GM20431 (cell line): ENCODE measurements around the gene SHOC1.
"Not testable (repeated sequence)": the region's sequence is repeated elsewhere in the genome, so short reads cannot be mapped to it uniquely, and the experiment has no call there.

Experiments used
- in situ Hi-C: fragments of 300-500 bp; cut with MseI, MboI; formaldehyde crosslinking; loops from one replicate; pipeline ENCODE4 v1.15.0; 2020; ENCODE audit warnings: low sequenced_read_pairs; ENCODE audit not compliant: unreplicated experiment

SHOC1 gene

GRCh38 chr9:111806259-111806658 lies 11.5 kb upstream of the SHOC1 start:
- in situ Hi-C loops, result no loop called here

DNA sequence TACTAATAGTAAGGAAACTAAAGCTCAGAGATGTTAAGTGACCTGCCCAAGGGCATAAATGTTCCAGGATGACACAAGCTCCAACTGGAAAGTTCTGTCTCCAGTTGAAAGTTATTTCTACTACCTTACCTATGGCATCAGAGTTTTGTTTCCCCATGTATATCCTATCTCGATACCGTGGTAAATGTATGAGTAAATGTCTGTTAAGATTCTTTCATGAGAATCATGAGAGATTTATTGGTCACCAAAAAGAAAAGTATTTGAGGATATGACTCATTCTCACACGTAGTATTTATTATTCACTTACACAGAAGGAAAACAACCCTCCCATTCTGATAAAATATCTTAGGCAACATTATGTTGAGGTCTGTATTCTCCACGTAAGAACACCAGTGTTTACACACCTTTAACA lies 11.1 kb upstream of the SHOC1 start:
- in situ Hi-C loops, result no loop called here

- in situ Hi-C loops, result no loop called here
Measured at GRCh38 chr9:111805262-111805661, 10.5 kb upstream of the SHOC1 start.

DNA sequence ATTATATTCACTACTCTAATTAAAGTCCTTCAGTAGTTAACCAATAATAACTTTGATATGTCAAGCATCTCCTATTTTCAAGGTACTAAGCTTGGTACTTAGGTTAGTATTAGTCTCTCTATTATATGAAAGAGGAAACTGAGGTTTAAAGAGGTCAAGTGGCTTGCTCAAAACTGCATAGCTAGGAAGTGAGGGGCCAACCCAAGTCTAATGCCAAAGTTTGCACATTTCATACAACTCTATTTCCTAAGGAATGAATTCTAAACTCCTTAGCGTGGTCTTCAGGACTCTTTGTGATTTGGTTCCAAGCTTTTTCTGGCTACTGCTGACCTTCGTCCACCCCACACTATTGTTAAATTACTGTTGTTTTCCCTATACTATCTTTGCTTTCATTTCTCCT lies 9.9 kb upstream of the SHOC1 start:
- in situ Hi-C loops, result no loop called here

- in situ Hi-C loops, result no loop called here
Measured at GRCh38 chr9:111803924-111804323, 9.2 kb upstream of the SHOC1 start.

DNA sequence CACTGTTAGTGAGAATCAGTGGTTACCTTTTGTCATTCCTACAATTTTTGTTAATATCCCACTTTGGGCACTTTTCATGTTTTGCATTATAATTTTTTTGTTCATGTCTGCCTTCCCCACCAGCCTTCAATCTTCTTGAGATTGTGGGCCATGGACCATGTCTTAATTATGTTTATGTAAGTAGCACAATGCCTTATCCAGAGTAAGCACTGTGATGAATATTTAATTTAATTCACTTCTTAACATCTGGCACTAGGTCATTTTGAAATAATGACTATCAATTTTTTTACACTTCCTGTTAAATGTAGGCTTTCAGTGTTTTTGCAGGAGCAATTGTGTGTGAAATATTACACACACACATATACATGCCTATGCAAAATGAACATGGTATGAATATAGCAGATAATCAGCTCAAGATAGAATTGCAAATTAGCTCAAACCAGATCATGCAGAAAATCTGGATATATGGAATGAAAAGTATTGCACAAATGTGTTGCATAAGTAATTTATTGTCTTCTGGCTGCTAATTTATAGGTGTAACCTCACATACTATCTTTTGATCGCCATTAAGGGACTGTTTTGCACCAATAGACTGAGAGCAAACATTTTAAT lies 5.3 kb upstream of the SHOC1 start:
- in situ Hi-C loops, result no loop called here

GRCh38 chr9:111799506-111799905 lies 4.8 kb upstream of the SHOC1 start:
- in situ Hi-C loops, result no loop called here

DNA sequence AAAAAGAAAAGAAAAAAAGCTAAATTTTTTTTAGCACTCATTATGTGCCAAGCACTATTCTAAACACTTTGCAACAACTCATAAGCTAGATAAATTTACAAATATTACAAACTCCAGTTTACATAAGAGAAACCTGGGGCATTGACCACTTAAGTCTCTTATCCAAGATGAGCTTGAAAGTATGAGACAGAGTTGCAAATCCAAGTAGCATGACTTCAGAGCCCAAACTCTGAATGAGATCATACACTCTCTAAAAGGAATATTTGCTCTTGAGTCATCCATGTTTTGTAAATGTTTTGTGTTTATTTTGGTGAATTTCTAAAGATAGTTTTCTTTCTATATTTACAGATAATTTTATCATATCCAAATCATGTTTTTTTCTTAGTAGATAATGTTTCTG lies 4.0 kb upstream of the SHOC1 start:
- in situ Hi-C loops, result no loop called here

- in situ Hi-C loops, result no loop called here
Measured at GRCh38 chr9:111795557-111795839, 761 bp upstream of the SHOC1 start.

DNA sequence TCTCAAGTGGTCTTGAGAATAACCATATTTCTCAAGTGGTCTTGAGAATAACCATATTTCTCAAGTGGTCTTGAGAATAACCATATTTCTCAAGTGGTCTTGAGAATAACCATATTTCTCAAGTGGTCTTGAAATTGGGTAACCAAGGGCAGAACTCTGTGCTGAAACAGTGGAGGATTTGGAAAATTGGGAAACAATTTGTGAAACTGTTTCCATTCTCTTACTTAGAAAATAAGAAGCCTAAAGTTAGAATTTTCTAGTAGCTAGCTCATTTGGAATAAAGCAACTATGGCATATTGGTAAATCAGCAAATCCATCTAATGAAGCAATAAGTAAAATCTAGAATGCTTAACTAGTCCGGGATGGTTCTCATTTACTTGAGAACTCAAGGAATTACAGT lies 2.9 kb downstream of the SHOC1 start:
- in situ Hi-C loops, result not testable (repeated sequence)

GRCh38 chr9:111789881-111790280 lies 4.9 kb downstream of the SHOC1 start:
- in situ Hi-C loops, result no loop called here

- in situ Hi-C loops, result no loop called here
Measured at GRCh38 chr9:111783857-111784256, 10.9 kb downstream of the SHOC1 start.

DNA sequence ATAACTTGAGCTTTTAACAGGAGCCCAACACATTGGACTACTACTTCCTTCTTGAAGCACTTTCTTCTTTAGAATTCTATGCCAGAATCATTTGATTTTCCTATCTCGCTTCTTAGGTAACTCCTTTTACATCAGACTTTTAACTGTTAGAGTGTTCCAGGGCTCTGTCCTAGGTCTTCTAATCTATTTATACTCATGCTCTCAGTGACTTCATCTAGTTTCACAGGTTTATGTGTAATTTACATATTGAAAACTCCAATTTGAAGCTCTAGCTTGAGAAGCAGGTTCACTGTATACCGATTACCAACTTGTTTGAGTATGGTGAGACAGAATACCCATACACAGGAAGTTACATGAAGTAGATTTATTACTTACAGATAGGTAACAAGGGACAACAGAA lies 11.3 kb downstream of the SHOC1 start:
- in situ Hi-C loops, result no loop called here

DNA sequence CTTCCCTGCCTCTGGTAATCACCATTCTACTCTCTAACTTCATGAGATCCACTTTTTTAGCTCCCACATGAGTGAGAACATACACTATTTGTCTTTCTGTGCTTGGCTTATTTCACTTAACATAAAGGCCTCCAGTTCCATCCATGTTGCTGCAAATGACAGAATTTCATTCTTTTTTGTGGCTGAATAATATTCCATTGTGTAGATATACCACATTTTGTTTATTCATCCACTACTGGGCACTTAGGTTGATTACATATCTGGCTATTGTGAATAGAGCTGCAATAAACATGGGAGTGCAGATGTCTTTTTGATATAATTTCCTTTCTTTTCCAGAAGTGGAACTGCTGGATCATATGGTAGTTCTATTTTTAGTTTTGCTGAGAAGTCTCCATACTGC lies 28.7 kb downstream of the SHOC1 start:
- in situ Hi-C loops, result loop anchor here (10.0 to 25.0 kb wide), 2 partner anchors 309 to 596 kb away; no protein-coding TSS in a partner anchor

DNA sequence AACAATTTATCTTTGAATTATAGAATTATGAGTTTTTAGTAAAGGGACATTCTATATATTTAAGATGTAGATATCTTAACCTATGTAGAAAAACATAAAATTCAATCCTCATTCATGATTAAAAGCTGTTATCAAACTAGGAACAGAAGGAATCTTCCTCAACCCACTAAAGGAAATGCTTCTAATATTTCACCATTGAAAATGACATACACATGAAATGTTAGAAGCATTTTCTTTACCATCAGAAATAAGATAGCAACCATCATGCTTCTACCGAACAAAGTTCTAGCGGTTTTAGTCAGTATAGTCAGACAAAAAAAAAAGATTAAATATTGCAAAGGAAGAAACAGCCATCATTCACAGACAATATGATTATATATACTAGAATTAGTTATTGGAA lies 32.2 kb downstream of the SHOC1 start:
- in situ Hi-C loops, result loop anchor here (10.0 to 25.0 kb wide), 2 partner anchors 312 to 600 kb away; no protein-coding TSS in a partner anchor

- in situ Hi-C loops, result loop anchor here (10.0 to 25.0 kb wide), 2 partner anchors 315 to 602 kb away; no protein-coding TSS in a partner anchor
Measured at GRCh38 chr9:111759762-111760639, 34.7 kb downstream of the SHOC1 start.

GRCh38 chr9:111754800-111755199 lies 39.9 kb downstream of the SHOC1 start:
- in situ Hi-C loops, result loop anchor here (25.0 kb wide), 1 partner anchor 608 kb away; no protein-coding TSS in a partner anchor

DNA sequence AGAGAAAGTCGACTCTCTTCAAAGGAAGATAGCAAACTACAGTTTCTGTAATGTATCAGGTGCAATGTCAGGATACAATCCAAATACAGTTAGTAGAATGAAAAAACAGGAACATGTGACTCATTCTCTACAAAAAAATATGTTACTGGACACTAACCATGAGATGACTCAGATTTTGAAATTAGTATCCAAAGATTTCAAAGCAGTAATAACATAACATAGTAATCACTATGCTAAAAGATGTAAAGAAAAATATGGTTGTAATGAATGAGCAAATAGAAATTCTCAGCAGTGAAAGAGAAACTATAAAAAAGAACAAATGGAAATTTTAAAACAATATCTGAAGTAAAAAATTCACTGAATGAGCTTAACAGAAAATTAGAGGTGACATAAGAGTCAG lies 42.3 kb downstream of the SHOC1 start:
- in situ Hi-C loops, result loop anchor here (25.0 kb wide), 1 partner anchor 610 kb away; no protein-coding TSS in a partner anchor
